HL-60/S4 (cell line): Measurements from ENCODE around the gene NEK2.
"Not testable (repeated sequence)": the region's sequence is repeated elsewhere in the genome, so short reads cannot be mapped to it uniquely, and the experiment has no call there.

ENCODE experiments used
- in situ Hi-C: fragments of 300-500 bp; cut with MboI; formaldehyde crosslinking; loops from 2 replicates; pipeline ENCODE4 v1.14.3; 2022; ENCODE audit warnings: low sequenced_read_pairs

The NEK2 gene

DNA sequence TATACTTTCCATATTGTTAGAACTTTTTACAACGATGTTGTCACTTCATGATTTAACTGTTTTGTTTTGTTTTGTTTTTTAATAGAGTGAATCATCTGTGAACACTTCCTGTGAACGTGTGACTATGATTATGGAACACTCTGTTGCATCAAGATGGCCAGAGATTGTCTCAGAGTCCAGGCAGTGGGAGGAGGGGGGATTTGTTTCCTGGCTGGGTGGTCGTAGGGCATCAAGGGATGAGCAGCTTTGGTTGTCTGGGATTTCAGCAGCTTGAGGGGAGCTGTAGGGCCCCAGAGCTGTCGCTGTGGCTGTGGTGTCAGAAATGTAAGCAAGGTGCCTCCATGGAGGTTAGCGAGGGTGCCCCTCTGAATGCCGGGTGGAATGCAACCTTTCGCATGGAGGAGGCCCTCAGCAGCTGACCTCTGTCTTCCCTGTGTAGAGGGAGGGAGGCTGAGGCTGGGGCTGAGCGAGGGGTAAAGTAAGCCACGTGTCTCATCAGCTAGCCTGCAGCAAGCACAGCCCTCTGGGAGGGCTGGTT lies 21.4 kb downstream of the NEK2 start:
- in situ Hi-C loops: loop anchor here (10.0 kb wide), 1 partner anchor 329 kb away; the partner anchor contains the start of gene TRAF5

DNA sequence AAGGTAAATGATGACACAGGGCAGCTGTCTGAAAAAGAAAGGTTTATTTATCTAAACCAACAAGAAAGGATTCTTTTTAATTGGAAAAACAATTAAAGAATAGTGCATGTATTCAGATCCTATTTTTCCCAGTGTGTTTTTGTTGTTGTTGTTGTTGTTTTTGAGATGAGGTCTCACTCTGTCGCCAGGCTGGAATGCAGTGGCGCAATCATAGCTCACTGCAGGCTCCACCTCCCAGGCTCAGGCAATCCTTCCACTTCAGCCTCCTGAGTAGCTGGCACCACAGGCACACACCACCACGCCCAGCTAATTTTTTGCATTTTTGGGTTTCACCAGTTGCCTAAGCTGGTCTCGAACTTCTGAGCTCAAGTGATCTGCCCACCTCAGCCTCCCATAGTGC lies 22.1 kb downstream of the NEK2 start:
- in situ Hi-C loops: loop anchor here (10.0 kb wide), 1 partner anchor 328 kb away; the partner anchor contains the start of gene TRAF5

DNA sequence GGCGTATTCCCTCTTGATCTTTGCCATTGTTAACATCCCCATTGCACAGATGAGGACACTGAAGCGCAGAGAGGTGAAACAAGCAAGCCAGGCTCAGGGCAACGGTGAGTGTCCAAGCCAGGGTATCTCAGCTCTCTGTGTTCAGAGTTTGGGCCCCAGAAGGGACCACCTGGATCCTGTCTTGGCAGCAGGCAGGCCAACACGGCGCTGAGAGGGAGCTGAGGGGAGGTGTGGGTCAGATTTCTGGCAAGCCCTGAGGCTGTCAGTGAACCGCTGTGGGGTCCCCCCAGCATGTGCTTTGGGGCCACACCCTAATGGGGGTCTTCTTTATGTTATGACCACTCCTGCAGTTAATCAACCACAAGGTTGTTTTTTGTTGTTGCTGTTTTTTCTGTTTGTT lies 23.1 kb downstream of the NEK2 start:
- in situ Hi-C loops: loop anchor here (10.0 kb wide), 1 partner anchor 328 kb away; the partner anchor contains the start of gene TRAF5

- in situ Hi-C loops: loop anchor here (10.0 kb wide), 1 partner anchor 326 kb away; the partner anchor contains the start of gene TRAF5
These were observed 24.5 kb downstream of the NEK2 start for GRCh38 chr1:211650904-211651303.

GRCh38 chr1:211648980-211649934 lies 26.2 kb downstream of the NEK2 start:
- in situ Hi-C loops: no loop called here

DNA sequence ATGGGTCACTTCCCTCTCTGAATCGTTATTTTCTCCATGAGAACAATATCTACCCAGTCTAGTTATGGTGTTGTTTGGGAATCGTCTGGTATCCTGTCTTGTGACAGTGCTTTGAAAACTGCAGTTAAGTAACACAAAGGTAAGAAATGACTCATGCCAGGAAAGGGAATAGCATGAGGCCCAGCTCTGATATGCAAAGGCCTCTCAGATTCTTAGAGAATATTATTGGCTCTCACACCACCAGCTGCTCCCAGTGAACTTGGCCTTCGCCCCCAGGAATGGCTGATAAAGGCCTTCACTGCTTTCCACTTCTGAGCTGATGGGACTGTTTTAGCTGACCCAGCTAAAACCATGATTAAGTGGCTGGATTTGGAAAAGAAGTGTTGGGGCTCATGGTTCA lies 27.1 kb downstream of the NEK2 start:
- in situ Hi-C loops: no loop called here

DNA sequence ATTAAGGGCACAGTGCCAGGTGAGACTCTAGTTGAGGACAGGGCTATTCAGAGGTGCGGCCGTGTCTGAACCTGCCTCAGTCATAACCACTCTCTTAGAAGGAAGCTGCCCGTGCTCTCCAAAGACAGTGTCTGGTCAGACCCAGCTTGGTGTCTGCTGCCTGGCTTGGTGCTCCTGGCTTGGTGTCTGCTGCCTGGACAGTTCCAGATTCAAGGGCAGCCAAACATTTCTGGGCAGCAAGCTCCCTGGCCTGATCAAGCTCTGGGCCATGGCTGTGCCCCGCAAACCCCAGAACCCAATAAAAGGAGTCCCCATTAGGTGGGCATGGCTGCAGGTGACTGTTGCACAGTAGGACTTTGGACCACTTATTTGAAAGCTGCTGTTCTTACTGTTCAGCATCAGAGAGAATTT lies 27.7 kb downstream of the NEK2 start:
- in situ Hi-C loops: no loop called here

GRCh38 chr1:211646566-211646965 lies 28.9 kb downstream of the NEK2 start:
- in situ Hi-C loops: no loop called here

DNA sequence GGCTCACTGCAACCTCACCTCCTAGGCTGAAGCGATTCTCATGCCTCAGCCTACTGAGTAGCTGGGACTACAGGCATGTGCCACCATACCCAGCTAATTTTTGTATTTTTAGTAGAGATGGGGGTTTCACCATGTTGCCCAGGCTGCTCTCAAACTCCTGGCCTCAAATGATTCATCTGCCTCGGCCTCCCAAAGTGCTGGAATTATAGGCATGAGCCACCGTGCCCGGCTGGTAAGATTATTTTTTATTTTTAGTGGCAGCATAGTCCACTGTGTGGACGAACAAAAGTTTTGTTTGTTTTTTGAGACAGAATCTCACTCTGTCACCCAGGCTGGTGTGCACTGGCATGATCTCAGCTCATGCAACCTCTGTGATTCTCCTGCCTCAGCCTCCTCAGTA lies 29.8 kb downstream of the NEK2 start:
- in situ Hi-C loops: not testable (repeated sequence)

GRCh38 chr1:211644653-211645052 lies 30.8 kb downstream of the NEK2 start:
- in situ Hi-C loops: no loop called here

DNA sequence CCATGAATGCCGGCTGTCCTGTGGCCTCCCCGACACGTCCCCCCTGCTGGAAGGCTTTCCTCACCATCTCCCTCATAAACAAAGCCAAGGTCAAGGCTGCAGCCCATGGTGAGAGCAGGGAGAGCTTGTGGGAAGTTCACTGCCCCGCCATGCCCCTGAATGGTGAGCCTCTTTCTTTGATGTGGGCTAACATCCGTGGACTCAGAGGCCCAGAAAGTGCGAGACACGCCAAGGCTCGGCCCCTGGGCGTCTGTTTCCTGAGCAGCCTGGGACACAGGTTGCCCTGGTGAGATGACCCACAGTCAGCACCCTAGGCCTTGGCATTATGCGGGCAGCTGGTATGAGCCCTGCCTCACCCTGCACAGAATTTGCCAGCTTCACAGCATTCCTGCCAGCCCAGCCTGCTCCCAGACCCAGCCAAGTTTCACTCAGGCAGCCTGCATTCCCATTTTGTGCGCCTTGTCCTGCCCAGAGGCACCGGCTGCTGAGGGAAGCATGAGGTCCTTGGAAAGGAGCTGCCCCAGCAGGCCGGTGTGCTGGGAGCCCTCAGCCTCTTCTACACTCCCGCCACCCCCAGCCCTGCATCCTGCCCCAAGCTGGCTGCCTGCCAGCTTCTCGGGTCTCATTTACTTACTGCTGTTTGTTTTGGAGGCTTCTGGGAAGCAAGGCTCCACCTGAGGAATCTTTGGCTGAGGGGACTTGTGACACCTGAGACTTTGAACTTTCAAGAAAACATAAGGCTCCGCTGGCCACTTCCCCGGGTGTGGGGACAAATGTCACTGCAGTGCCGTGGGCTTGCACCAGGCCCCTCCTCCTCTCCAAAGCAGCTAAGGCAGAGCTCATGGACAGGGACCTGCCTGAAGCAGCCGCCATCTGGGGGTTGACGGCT lies 31.9 kb downstream of the NEK2 start:
- in situ Hi-C loops: no loop called here

DNA sequence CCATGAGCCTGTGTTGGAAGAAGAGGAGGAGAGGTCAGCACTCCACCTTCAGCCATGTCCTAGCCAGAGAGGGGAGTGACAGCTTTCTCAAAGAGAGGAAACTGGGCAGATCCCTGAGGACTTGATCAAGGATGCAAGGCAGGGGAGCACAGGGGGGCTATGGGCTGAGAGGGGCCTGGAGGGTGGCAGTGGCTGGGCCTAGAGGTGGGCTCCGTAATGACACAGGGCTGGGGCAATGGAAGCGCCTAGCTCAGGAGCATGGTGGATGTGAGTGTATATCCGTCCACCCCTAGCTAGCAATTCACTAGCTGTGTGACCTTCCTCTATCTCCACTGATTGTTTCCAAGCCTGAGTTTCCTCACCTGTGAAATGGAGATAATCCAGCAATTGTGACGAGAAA lies 32.6 kb downstream of the NEK2 start:
- in situ Hi-C loops: no loop called here

DNA sequence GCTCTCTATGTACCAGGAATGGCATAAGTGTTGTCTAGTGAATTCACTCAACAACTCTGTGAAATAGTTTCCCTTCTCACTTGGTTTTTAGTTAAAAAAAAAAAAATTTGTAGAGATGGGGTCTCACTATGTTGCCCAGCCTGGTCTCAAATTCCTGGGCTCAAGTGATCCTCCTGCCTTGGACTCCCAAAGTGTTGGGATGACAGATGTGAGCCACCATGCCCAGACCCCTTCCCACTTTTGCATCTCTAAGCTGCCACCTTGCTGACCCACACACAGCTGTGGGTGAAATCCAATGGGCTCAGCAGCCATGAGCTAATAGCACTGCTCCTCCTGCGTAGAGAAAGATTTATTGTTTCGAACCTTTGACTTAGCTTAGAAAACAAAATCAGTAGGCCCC lies 33.5 kb downstream of the NEK2 start:
- in situ Hi-C loops: no loop called here

- in situ Hi-C loops: no loop called here
These were observed 34.2 kb downstream of the NEK2 start for GRCh38 chr1:211641044-211641800.

DNA sequence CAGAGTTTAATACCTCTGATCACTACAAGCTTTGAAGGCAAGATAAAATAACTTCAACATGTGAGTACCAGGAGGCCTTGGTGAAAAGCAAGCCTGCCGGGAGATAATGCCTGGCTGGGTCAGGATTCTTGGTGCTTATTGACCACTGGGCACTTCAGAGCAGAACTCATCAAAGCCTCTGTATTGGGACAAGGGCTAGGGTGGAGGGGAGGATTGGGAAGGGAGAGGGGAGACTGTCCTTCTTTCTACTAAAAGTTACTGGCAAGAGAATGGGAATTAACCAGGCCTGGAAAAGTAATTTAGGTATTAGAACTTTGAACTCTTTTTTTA lies 35.2 kb downstream of the NEK2 start:
- in situ Hi-C loops: no loop called here

DNA sequence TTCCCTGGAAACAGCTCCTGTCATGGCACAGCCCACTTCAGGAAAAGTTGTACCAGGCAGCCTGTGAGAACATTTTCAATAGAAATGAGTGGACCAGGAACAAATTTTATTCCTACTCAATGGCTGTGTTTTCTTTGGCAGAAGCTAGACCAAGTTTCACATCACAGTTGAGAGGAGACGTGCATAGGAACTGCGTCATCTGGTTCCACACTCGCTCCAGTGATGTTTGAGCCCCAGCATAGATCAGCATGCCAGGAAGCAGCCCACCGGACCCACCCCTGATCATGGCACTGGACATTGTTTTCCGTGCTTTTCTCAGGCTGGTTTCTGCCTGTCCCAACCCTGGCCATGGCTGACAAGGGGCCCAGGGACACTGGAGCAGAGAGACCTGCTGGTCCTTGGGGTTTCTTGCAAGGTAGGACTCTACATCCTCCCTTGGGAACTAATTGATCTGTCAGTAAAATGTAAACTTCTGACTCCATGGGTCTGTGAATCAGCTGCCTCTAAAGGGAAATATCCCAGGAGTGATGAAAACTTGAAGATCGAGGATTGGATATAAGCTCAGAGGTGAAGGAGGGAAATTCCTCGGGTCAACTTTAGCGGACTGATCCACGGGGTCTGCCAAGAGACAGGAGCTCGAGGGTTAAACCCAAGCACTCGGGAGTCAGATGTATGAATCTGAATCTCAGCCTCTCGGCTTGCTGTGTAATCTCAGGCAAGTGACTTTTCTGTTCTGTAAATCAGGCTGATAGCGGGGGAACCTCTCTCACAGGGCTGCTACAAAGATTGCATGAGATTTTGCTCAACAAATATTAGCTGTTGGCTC lies 35.7 kb downstream of the NEK2 start:
- in situ Hi-C loops: no loop called here

DNA sequence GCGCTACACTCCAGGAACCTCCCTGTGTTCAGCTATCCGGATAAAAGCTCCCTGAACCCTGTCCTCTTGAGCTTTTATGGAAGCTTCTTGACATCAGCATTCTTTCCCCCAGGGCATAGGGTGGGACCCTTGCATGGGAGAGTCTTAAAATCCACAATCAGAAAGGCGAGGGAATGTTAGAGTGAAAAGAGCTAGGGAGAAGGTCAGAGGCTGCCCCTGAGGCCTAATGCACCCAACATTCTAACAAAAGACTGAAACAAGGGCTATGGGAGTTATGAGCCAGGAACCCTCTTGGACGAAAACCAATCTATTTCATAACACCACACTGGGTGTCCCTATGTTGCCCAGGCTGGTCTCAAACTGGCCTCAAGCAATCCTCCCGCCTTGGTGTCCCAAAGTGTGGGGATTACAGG lies 36.7 kb downstream of the NEK2 start:
- in situ Hi-C loops: no loop called here

- in situ Hi-C loops: no loop called here
These were observed 37.2 kb downstream of the NEK2 start for GRCh38 chr1:211638246-211638645.

GRCh38 chr1:211637066-211637465 lies 38.4 kb downstream of the NEK2 start:
- in situ Hi-C loops: no loop called here

- in situ Hi-C loops: not testable (repeated sequence)
These were observed 38.8 kb downstream of the NEK2 start for GRCh38 chr1:211636575-211637029.
